GM19193 (cell line): Measurements from ENCODE around the gene OSTC.

Experiments
- POLR2A ChIP-seq: IDR thresholded peaks from 4 replicates; pipeline ENCODE4 v1.6.1; 2011; ENCODE audit not compliant: insufficient read depth, insufficient read length; ENCODE audit errors: extremely low read depth

Gene OSTC

GRCh38 chr4:108693819-108694218, 43.4 kb downstream of the OSTC start:
- no peak for TF ChIP-seq POLR2A

GRCh38 chr4:108694423-108694822, 44.0 kb downstream of the OSTC start:
- no peak for TF ChIP-seq POLR2A

- no peak for TF ChIP-seq POLR2A
These were observed 44.7 kb downstream of the OSTC start for GRCh38 chr4:108695062-108695461.

- no peak for TF ChIP-seq POLR2A
These were observed 45.8 kb downstream of the OSTC start for GRCh38 chr4:108696160-108696559.

GRCh38 chr4:108700081-108700757, 49.8 kb downstream of the OSTC start:
- no peak for TF ChIP-seq POLR2A

GRCh38 chr4:108702960-108703359, 52.6 kb downstream of the OSTC start:
- no peak for TF ChIP-seq POLR2A

- TF ChIP-seq POLR2A: no peak
These were observed 53.0 kb downstream of the OSTC start for GRCh38 chr4:108703370-108703769.

GRCh38 chr4:108703966-108704365, 53.6 kb downstream of the OSTC start:
- TF ChIP-seq POLR2A: no peak

GRCh38 chr4:108706289-108706688, 55.9 kb downstream of the OSTC start:
- no peak for TF ChIP-seq POLR2A

GRCh38 chr4:108709234-108709633, 58.8 kb downstream of the OSTC start:
- TF ChIP-seq POLR2A: no peak

GRCh38 chr4:108709722-108710121, 59.3 kb downstream of the OSTC start:
- no peak for TF ChIP-seq POLR2A

GRCh38 chr4:108714880-108715279, 64.5 kb downstream of the OSTC start:
- TF ChIP-seq POLR2A: no peak

- no peak for TF ChIP-seq POLR2A
These were observed 65.9 kb downstream of the OSTC start for GRCh38 chr4:108716340-108716739.

- TF ChIP-seq POLR2A: no peak
These were observed 67.0 kb downstream of the OSTC start for GRCh38 chr4:108717386-108717785.
